HG03457 (cell line): ENCODE data around the gene RARRES1.
A peak's percentile ranks its signal among the peaks of the same experiment; 100 is the strongest.
"Not testable (repeated sequence)": the region's sequence is repeated elsewhere in the genome, so short reads cannot be mapped to it uniquely, and the experiment has no call there.

ENCODE experiments used
- ATAC-seq: cut with Tn5 transposase; IDR thresholded peaks from one replicate; pipeline ENCODE4 v1.9.1; 2021; ENCODE audit warnings: moderate number of reproducible peaks; ENCODE audit not compliant: unreplicated experiment

RARRES1 gene

DNA sequence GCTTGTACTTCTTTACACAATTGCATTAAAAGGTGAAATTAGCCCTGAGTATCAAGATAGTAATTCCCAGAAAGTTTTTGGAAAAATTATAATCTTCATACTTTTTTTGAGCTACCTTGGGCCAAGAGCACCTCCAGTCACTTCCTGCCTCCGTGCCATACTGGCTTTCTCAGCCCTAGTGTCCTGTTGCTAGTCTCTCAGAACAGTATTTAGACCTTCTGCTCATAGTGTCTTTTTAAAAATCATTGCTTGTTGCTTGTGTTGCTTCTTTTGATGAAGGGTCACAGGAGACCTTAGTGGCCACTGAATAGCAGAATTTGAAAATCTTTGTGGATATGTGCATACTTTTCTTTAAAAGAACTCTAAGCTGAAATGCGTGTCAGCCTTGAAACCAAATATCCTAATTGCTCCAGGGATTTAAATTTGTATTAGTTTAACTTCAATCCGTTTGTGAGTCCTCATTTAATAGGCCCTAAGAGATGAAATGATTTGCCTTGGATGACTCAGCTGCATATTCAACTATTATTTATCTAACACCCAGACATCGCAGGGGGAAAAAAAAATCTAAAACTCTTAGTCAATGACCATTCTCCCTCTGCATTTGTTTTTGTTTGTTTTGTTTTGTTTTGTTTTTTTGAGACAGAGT, 30.7 kb downstream of the RARRES1 start:
- ATAC-seq, result no peak

DNA sequence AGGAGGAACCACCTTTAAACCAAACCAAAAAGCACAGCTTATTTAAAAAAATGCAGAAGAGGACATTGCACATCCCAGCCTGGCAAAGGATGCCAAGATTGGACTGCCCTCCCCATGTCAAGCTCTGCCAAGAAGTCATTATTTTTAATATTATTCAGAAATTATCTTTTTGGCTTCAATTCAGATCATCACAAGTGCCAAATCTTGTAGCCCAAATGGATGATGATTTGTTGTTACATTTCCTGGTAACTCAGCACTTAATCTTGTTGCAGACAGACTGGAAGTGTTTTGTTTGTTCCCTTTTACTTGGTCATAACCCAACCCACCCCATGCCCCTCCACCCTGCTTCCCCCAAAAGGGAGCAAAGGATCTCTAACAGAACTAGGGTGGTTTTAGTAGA, 31.7 kb downstream of the RARRES1 start:
- no peak for ATAC-seq

- no peak for ATAC-seq
Measured at GRCh38 chr3:158696618-158697017, 35.6 kb downstream of the RARRES1 start.

GRCh38 chr3:158693866-158694456, 38.3 kb downstream of the RARRES1 start:
- not testable (repeated sequence) for ATAC-seq

DNA sequence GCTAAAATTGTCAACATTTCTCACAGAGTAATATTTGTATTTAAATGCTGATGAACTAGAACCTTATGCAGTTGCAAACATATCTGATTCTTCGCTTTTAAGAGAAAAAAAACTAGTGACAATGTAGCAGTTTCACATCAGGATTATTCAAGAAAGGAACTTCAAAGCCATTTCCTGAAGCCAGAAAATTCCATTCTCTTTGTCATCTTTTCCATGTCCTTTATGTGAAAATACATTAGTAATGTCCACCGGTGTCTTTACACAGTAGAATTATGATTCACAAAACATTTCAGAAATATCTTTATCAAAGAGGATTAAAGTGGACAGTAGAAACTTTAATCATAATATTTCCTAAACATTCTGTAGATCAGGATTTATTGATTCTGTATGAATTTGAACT, 47.1 kb downstream of the RARRES1 start:
- ATAC-seq, result no peak

DNA sequence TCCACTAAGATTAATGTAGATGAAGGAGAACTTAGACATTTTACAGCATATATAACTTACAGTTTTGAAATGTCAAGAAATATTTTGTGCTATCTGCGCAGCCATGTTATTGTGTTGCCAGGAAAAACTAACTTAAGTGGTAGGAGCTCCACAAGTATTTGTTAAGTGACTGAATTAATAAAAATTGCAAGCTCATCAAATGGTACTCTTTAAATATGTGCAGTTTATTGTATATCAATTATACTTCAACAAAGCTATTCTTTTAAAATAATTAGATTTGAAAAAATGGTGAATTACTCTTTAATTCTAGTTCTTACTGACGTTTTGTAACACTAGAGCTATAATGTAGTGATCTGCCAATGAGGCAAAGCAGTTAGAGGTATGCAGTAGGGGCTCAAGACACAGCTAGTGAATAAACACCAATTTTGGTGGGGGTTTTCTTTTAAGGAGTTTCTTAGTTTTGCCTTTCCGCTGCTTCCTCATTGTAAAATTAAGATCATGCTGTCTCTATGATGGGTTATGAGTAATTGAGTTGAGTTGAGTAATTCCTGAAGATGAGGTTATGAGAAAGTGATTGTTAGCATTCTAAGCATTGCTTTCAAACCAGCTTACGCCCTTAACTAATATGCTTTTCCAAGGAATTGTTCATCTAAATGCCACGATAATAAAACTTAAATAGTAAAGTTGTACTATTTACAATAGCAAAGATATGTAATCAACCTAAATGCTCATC, 48.9 kb downstream of the RARRES1 start:
- ATAC-seq, result no peak

- ATAC-seq, result no peak
Measured at GRCh38 chr3:158680861-158681260, 51.4 kb downstream of the RARRES1 start.

DNA sequence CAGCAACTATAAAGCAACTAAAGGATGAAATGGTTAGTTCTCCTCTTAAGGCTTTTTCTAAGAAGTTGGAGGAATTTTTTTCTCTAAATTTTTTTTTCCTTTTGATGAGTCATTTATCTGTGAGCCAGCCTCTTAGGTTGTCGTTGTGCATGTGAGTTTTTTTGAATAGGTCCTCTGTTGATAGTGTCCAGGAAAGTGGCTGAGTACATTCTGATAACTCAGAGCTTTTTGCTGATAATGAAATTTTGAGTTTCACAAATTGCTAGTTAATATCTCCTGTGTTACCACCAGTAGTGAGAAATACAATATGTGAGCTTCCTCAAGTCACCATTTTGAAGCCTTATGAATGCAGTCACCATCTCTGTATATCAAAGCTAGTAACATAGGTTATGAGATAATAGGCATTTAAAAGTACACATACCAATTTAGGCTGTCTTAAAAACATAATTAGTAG, 52.7 kb downstream of the RARRES1 start:
- ATAC-seq, result no peak

GRCh38 chr3:158678687-158679086, 53.6 kb downstream of the RARRES1 start:
- ATAC-seq, result no peak

GRCh38 chr3:158672215-158673176, 59.8 kb downstream of the RARRES1 start, which contains the start of gene LXN:
TSS of gene LXN (minus strand) at chr3:158672648. CDS start at chr3:158672478, 170 bp downstream.
- ATAC-seq, result peak; percentile 100

DNA sequence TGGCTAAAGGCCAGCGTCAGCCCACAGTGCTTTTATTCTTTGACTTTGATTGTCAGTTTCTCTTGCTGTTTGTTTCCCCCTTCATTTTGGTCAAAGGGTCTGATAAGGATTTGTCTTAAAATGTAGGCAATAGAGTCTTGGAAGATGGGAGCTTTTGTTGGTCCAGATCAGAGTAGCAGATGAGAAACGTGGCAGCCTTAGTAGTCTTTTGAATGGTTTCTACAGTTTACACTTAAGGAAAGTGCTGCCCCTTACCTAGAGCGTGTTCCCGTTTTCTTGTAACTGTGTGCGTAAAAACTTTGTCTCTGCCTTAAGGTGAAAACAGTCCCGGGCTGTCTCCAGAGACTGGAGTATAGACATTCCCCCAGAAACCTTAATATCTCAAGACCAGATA, 60.4 kb downstream of the RARRES1 start:
- no peak for ATAC-seq

- ATAC-seq, result no peak
Measured at GRCh38 chr3:158668506-158668905, 63.8 kb downstream of the RARRES1 start.

DNA sequence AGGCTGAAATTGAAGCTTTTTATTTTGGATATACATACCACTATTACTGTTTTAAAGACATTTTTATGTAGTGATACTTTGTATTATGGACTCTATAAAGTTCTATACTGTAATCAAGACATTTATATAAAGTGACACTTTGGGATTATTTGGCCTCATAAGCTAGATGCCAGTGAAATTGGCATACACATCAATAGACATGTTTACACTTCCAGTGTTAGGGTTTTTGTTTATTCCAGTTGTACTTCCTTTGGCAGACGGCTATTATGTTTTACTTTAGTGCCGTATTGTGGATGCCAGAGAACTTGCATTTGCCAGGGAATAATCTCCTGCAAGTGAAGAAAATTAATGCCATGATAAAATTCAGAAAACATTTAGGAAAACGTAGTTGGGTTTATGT, 65.8 kb downstream of the RARRES1 start:
- ATAC-seq, result no peak

DNA sequence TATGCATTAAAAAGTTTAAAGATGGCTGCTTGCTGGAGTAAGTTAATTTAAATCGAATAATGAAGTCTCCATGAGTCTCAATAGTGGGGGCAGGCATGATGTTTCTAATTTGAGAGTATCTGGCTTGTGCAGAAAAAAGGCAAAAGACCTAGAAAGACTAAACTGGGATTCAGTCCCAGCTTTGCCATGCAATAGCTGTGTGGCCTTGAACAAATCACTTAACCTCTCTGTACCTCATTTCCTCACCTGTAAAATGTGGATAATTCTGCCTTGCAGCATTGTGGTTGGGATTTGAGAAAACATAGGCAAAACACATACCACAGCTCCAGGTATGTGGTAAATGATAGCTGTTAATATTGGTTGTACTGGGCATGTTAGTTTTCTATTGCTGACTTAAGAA, 68.4 kb downstream of the RARRES1 start:
- no peak for ATAC-seq

DNA sequence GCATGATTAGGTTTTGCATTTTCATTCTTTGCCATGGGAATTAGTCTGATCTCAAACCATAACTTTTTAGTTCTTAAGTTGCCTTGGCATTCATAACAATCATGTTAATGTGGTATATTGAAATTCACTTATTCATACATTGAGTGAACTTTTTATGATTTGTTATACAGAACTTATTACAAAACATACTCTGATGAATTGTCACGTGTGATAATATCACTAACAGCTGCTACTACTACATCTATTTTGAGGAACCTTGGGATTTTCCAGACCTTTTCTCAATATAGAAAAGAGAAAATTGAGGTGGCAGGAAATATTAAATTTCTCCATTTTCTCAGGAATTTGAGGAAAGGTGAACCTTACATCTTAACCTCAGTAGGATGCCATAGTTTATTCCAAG, 69.0 kb downstream of the RARRES1 start:
- no peak for ATAC-seq

GRCh38 chr3:158660711-158661110, 71.5 kb downstream of the RARRES1 start:
- no peak for ATAC-seq

DNA sequence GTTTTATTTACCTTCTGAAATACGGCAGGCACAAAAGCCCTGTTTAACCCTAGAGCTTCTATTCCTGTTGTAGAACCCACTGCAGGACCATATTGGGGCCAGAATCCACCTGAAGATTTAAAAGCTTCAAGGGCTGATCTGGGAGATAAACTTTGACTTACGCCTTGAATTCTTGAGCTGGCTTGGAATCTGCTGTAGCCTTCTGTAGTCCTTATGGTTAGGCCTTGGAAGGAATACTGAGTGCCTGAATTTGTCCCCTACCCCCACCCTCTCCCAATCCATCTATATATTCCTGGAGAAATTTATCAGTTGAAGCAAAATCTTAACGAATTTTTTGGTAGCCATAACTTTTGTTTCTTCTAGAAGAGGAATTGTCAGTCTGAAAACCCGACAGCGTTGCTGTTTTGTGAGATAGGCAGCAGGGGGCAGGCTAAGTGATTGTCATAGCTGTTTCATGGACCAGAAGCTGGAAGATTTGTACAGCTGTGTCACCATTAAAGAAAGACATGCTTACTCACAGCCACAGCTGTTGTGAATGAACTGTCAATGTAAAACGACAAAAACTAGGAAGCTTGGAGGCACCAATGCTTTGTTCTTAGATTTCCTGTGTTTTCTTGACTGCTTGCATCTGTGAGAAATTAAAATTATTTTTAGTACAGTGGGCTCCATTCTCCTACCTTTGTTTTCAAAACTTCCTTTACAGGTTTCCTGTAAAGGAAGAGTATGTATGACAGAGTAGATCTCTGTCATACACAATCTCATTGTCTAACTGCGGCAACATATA, 72.6 kb downstream of the RARRES1 start:
- peak; percentile 78 for ATAC-seq

GRCh38 chr3:158658889-158659288, 73.4 kb downstream of the RARRES1 start:
- ATAC-seq, result no peak

DNA sequence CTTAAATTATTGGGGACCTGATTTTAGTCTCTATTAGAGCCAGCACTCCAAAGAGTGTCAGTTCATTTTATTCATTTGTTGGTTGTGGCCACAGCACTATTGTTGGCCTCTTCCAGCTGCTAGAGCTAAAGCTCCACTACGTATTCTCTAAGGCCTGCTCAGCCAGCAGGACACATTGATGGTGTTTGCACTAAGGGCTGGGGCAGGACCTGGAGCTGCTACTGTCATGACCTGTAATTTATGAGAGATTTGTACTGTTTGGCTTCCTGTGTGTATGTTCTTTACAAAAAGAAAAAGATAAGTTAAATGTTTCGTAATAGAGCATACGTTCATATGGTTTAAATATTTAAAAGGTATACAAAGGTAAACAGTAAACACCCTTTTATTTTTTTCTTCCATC, 79.8 kb downstream of the RARRES1 start:
- ATAC-seq, result no peak

GRCh38 chr3:158651192-158651591, 81.1 kb downstream of the RARRES1 start:
- ATAC-seq, result no peak
